PFSK-1 (cell line): ENCODE results near the gene ERBIN.

Experiments used
- REST ChIP-seq, 2 experiments: IDR thresholded peaks; 2 replicates each; pipeline versions ENCODE4 v1.6.1 to v1.8.0; 2011 to 2012; ENCODE audit warnings: low read depth in 2 of 2, low read length in 2 of 2, control low read depth in 1 of 2, inconsistent platforms in 1 of 2, mild to moderate bottlenecking in 1 of 2, moderate library complexity in 1 of 2; ENCODE audit not compliant: insufficient read depth in 1 of 2
- TAF1 ChIP-seq: IDR thresholded peaks from 2 replicates; pipeline ENCODE4 v1.6.1; 2012; ENCODE audit warnings: low read length, control low read depth, borderline replicate concordance; ENCODE audit not compliant: insufficient read depth

GRCh38 chr5:65951330-65951729 lies 25.0 kb downstream of the ERBIN start:
- TF ChIP-seq REST (IDR thresholded peaks at IDR 0.05; ENCODE audit: insufficient read depth in 1 of 2, low read depth in 2 of 2, low read length in 2 of 2) (no peak), TAF1 (no peak)
